SW 1271 (cell line): Measurements from ENCODE around the gene AGER.
"Not testable (repeated sequence)": the region's sequence is repeated elsewhere in the genome, so short reads cannot be mapped to it uniquely, and the experiment has no call there.

Experiments
- DNase-seq, 2 experiments: peaks; one replicate each; lab custom pipeline; 2025; lab: John Stamatoyannopoulos, UW

AGER gene

DNA sequence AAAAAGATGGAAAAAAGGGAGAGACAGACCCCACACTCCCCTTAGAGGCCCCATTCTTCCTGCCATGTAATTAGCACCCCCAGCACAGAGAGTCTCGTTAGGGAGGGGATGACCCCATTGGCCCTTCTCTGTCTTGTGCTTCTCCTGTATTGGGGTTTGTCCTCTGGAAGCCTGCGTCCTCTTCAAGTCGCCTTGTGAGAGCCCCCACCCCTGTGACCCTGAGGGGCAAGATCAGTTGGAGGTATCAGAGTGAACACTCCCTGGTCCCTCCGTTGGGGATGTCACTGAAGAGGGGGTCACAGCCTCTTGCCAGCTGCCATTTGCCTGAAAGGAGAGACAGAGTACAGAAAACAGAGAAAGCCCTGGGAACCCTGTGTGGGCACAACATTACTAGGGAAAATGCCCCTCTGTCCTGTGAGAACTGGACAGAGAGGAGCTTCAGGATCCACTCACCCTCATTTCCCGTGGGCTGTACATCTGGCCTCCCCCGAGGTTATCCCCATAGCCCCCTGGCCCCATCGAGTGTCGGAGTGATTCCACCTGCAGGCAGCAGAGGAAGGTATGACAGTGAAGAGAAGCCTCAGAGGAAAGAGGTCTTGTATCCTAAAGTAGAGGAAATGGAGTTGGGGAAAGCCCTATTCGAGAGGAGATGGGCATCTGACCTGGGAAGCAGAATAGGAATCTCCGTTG lies 2.2 kb upstream of the AGER start:
- DNase-seq, result not testable (repeated sequence)

DNA sequence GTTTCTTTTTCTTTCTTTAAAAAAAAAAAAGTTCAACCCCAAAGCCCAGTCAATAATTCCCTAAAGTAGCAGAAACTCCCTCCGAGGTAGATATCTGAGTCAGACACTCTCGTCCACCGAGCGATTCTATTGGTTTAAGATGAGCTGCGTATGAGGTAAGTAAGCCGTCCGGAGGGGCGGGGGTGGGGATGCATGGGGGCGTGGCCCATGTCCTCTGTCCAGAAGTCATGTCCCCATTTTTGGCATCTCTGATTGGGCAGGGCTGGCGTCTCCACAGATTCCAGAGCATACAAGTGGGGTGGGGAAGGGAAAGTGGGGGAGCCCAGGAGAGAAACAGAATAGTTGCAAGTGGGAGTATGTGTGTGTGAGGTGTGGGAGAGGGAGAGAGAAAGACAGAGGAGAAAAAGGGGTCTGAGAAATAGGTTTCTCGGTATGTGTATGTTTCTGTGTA lies 1.7 kb upstream of the AGER start:
- peak; percentile 56 to 75 for DNase-seq

DNA sequence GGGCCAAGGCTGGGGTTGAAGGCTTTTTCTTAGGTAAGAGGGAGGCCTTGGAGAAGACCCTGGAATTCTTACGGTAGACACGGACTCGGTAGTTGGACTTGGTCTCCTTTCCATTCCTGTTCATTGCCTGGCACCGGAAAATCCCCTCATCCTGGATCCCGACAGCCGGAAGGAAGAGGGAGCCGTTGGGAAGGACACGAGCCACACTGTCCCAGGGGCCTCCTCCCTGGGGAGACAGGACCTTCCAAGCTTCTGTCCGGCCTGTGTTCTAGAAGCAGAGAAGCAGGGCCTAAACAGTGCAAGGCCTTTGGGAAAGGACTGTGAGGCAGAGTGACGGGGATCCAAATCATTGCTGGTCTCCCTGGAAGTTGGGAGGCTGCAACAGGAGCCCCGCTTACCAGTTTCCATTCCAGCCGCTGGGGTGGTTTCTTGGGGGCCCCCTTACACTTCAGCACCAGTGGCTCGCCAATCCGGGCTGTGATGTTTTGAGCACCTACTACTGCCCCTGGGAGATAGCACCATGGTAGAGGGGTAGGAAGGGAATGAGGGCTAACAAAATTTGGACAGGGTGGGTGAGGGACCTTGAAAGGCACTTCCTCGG lies 470 bp downstream of the AGER start:
- DNase-seq, result no peak

DNA sequence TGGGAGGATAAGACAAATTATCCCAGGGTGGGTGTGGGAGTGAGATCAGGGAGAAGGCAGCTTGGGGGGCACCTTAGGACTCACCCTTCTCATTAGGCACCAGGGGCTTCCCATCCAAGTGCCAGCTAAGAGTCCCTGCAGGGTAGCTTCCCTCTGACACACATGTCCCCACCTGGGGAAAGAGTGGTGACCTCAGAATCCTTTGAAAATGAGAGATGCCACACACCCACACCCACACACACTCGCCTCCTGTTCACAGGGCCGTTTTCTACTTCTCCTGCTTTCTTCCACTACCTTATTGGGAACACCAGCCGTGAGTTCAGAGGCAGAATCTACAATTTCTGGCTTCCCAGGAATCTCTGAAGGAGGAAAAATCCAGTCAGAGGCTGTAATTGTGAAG lies 1.0 kb downstream of the AGER start:
- no peak for DNase-seq

DNA sequence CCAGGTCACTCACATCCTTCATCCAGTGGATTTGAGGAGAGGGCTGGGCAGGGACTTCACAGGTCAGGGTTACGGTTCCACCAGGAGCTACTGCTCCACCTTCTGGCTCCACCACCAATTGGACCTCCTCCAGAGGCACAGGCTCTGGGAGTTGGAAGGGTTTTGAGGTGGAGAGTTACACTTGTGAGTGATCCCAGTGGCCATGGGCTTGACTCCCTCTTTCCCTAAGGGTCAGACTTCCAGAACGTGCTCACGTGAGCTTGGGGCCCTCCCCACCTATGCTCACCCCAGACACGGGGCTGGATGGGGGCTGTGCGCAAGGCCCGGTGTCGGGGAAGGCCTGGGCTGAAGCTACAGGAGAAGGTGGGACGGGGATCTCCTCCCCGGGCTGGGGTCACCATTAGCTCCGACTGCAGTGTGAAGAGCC lies 1.5 kb downstream of the AGER start:
- DNase-seq, result no peak

DNA sequence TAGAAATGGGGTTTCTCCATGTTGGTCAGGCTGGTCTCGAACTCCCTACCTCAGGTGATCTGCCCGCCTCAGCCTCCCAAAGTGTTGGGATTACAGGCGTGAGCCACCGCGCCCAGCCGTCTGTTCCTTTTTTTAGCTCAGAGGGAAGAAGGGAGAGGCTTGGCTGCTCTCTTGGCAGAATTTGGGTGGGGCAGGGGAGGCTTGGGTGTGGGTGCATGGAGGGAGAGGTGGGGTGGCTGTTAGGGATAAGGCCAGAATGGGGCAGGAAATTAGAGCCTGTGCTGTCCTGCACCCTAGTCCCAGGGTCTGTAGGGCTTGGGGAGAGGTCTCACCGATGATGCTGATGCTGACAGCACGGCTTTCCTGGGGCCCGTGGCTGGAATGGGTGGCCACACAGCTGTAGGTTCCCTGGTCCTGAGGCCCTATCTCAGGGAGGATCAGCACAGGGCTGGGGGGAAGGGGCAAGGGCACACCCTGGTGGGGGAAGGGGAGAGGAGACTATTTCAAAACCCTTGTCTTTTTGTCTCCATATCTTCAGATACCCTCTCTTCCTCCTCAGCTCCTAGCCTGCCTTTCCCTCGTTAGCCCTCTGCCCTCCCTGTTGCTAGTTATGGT lies 2.0 kb downstream of the AGER start:
- no peak for DNase-seq

DNA sequence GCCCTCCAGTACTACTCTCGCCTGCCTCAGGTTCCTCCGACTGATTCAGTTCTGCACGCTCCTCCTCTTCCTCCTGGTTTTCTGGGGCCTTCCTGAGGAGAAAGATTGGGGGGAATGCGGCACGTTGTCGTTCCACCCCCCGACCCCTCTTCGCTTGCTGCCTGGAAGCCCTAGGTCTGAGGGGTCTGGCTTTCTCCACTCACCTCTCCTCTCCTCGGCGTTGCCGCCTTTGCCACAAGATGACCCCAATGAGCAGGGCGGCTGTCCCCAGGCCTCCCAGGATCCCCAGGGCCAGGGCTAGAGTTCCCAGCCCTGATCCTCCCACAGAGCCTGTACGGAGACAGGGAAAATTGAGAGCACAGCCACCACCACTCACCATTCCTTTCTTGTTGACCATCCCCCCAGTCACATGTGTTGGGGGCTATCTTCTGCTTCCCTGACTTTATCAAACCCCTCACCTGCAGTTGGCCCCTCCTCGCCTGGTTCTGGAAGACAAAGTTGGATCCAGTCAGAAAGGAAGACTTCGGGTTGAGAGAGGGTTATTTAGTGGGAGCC lies 2.8 kb downstream of the AGER start:
- no peak for DNase-seq

DNA sequence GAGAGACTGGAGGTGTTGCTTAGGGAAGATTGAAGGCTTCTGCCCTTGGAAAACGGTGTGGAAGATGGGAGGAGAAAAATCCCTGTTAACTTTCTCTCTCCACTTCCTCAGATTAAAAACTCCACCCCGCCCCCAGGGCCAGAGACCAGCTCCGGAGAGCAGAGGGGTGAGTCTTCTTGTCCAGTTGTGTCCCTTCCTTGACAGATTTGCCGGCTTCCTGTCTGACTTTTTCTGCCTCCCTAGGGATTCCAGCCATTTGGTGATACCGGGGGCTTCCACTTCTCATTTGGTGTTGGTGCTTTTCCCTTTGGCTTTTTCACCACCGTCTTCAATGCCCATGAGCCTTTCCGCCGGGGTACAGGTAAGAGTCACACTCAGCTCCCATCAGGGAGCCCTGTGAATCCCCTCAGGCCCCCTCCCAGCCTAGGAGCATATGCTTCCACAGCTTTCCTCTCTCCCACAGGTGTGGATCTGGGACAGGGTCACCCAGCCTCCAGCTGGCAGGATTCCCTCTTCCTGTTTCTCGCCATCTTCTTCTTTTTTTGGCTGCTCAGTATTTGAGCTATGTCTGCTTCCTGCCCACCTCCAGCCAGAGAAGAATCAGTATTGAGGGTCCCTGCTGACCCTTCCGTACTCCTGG lies 4.2 kb downstream of the AGER start:
- no peak for DNase-seq

DNA sequence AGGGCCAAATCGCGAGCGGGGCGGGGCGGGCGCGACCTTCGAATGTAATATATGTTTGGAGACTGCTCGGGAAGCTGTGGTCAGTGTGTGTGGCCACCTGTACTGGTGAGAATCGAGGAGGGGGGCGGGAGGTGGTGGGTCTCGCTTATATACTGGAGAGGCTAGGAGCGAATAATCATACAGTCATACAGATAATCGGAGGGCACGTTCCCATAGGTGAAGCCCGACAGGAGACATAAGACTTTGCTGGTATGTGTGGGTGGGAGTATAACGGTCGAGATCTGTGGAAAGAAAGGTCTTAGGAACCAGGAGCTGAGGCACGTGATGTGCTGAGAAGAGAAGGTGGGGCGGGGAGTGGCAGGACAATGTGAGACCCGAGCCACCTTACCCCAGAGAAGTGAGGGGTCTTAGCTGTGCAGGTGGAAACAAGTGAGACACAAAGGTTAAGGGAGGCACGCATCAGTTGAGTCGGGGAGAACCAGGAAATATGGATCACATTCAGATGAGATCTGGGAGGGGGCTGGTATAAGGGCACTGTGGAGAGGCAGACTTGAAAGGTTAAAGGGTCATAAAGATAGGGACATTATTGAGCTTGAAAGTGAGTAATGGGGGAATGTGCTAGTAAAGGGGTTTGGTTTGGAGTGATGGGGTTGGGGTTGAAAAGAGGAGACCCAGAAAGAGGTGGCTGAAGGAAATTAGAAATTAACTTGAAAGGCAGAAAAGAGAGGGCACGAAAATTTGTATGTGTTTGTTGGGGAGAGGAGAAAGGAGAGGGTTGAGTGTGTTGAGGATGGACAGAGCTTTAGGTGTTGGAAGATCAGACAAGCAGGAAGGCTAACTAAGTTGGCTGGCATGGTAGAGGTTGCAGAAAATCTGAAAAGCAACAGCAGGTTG lies 5.3 kb downstream of the AGER start:
- DNase-seq, result peak in 1 of 2 experiments; percentile 36

DNA sequence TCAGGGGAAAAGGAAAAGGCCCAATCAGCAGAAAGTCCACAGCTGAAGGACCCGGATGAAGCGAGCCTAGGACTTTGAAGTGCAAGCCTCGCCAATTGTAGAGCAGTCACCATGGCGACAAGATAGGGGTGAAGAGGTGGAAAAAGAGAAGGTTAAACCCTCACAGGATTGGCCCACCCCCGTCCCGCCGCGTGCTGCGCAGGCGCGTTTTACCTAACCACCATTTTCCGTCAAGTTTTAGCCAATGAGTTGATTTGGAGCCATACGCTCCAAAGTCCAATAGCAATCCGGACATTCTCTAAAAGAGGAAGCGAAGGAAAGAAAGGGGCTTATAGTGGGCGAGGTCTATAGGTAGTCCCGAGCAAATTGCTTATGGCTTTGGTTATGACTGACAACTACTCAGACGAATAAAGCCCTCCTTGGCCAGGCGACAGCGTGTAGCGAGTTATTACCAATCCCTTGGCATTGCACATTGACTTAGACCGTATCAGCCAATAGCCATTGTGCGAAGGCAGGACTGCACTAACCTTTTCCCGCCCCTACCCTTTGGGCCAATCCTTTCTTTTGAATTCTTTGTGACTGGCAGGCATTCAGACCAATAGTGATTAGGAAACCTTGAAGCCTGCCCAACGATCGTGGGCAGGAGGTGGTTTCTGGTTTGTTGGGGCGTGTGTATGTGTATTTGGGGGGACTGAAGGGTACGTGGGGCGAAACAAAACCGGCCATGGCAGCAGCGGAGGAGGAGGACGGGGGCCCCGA lies 6.1 kb downstream of the AGER start, which contains the start of gene RNF5:
RNF5 (plus strand) TSS at position 618 of the 759 bp plus-strand sequence; CDS start at position 725, 107 bp downstream.
- DNase-seq, result peak; percentile 100

DNA sequence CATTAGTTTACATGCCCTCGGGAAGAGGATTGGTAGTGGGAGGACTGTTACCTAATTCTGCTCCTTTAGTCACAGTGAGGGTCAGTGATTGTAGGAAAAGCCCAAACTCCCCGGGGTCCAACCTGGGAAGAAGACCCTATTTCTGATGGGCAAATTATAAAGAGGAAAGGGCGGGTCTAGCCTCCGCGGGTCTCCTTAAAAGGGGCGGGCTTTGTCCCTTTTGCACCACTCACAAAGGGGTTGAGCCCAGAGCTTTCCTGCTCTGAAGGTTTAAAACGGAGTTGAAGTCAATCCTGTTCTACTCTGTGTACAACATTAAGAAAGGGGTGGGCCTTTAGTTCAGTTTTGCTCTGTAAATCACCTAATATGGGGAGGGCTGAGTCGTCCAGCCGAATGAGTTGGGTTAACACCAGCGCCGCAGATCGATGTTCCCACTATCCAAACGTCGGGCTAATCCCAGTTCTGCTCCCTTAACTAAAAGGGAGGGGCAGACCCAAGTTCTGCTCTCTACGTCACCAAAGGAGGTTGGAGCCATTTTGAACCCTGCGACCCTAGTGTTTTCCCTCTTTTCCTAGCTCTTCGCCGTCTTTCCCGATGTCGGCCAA lies 6.8 kb downstream of the AGER start:
- DNase-seq, result peak; percentile 64 to 86

DNA sequence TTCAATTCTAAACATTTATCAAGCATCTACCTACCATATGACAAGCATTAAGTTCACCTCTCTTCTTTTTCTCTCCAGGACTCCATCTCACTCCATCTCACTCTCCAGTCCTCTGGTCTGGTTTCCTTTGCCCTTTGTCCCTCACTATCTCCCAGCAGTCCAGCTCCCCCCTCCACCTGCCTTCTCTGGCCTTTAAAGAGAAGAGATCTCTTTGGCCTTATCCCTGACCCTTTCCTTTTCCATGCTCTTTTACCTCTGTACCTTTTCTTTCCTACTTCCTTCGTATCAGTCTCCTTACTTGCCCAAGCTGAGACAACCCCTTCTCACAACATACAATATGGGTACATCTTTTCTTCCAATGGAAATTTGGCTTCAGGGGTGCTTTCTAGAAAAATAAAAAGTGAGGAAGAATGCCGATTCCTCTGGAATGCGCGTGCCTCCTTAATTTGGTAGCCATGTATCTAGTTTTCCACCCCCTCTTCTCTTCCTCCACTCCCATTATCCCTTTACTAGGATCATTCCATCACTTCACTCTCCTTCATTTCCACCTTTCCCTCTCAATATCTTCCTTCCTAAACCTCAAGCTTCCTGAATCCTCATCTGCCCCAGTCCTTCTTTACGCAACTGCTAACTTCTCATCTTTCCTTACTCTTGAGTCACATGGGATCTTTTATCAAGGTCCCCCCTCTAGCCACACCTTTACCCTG lies 7.4 kb downstream of the AGER start:
- no peak for DNase-seq

DNA sequence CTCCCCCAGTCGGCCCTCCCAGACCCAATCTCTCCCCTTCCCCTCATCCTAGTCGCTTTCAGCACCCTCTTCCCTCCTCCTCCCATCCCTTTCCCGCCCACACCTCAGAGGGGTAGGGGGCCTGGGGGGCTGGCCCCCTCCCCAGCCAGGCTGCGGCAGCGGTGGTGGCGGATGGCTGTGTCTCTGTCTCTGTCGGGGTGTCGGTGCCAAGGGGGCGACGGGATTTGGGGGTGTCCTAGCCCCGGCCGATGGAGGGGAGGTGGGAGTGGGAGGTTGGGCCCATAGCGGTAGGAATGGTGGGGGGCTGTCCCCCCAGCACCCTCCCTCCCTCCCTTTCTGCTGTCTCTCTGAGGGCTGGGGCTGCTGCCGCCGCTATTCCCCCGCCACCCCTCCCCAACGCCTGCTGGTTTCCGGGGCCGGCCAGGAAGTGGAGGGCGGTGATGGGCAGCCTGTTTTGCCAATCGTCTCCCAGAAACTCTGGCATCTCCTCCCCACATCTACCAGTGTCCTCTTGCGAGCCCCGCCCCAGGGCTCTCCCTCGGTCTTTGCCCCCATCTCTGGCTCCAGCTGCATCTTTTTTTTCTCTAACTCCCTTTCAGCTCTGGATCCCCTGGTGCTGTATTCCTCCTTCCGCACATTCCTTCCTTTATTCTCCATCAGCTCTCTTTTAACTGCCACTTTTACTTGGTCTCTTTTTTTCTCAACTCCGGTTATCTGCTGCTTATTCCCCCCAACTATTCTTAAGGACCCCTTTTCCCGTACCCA lies 8.2 kb downstream of the AGER start, which contains the start of gene AGPAT1:
AGPAT1 (minus strand) TSS at position 374 of the 765 bp plus-strand sequence. CDS start 4,588 bp downstream, outside the sequence.
- peak; percentile 85 to 96 for DNase-seq

DNA sequence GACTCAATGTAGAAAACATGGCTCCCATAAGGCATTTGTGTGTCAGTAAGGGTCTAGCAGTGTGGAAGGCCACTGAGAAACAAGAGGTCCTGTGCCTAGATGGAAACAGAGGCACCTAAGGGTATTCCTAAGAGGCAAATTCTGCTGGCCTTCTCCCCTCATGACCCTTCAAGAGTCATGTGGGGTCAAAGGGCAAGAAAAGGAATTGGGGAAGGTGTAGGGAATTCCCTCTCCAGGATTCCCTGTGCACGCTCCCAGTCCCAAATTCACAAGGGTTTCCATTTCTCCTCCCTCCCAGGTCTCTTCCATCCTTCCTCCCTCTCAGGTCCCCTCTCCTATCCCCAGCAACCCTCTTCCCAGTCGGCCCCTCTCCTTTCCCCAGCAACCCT lies 8.7 kb downstream of the AGER start:
- DNase-seq, result no peak

DNA sequence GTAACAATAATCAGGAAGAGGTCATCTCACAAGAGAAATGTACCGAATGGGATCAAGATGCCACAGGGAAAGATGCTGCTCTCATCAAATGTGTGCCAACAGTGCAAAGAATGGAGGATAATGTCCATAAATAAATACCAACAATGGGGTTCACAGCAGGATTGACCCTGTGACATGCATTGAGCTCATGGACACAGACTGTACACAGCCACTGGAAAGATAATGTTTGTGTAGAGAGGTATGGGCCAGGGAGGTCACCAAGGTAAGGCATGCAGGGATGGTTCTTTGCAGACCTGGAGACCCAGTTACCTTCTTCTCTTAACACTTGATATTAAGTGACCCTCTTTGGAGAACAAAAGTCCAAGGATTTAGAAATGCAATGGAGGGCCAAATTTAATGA lies 9.6 kb downstream of the AGER start:
- DNase-seq, result no peak

DNA sequence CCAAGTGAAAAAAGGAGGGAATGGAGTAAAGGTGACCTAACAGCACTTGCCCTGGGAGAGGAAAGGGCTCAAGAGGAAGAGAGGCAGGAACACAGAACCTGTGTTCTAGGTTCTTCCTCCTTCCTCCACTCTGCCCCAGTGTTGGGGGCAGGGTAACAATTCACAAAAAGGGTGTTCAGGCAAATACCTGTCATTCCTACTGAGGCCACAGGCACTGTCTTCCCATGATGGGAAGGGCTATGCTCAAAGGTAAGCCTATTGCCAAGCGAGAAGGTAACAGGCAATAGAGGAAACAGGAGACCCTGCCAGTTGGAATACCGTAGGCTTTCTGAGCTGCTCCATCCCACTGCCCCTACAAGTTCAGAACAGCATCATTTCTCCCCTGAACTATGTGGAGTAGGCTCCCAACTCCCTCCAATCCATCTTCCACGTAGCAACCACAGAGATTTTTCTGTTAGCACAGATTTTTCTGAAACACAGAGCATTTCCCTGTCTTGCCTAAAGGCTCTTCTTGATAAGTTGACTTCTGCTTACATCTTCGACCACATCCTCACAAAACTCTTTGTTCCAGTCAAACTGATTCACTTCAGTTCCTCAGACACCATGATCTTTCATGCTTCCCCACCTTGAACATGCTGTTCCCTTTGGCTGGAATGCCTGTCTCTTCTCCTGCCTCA lies 10.9 kb downstream of the AGER start:
- DNase-seq, result no peak

DNA sequence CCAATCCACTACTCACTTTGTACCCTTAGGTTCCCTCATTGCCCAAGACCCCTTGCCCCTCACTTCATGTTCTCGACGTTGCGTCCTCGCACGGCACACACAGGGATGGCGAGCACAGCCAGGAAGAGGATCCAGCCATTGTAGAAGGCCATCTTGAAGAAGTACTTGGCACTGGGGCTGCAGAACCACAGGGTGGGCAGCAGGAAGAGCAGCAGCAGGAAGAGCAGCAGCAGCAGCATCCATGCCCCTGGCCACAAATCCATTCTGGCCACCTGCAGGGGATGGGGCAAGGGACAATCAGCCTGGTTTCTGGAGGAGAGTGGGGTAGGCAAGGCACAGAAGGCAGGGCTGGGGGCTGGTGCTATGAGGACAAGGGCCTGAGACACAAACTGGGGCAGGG lies 12.8 kb downstream of the AGER start:
- no peak for DNase-seq

DNA sequence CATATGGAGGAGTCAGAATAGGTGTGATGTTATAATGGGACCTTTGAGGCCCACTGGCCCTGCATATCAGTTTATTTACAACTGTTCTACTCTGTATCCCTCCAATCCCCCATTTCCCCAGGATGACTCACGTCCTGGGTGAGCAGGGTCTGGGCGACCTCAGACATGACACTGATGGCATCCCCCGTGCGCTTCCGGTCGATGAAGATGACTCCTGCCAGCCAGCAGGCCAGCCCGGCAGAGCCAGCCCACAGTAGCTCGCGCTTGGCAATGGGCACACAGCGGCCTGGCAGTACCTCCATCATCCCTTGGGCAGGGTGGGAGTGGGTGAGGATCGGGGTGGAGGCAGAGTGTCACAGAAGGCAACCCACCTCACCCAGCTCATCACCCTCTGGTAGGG lies 13.8 kb downstream of the AGER start:
- DNase-seq, result no peak
